Effector memory CD8-positive, alpha-beta T cell (primary cell): Measurements from ENCODE around the gene SOX21.
"Not testable (repeated sequence)": the region's sequence is repeated elsewhere in the genome, so short reads cannot be mapped to it uniquely, and the experiment has no call there.

Source experiments
- ATAC-seq: fragments of 150-1000 bp; cut with Tn5 transposase; replicated peaks from 2 replicates; pipeline ENCODE4 v1.10.0; 2021; ENCODE audit warnings: mild to moderate bottlenecking, moderate library complexity
- DNase-seq, 3 experiments: peaks; one replicate each; pipeline ENCODE4 v3.0.0; 2021
- H3K27ac Mint-ChIP-seq, 2 donors: one replicate each; pipeline ENCODE4 v1.8.0; 2022; ENCODE audit warnings: mild to moderate bottlenecking in 2 of 2, mixed read lengths in 2 of 2, moderate library complexity in 2 of 2
- H3K27me3 Mint-ChIP-seq, 2 donors: one replicate each; pipeline ENCODE4 v1.8.0; 2022; ENCODE audit warnings: mixed read lengths in 2 of 2
- H3K36me3 Mint-ChIP-seq: one replicate; pipeline ENCODE4 v1.8.0; 2022; ENCODE audit warnings: mild to moderate bottlenecking, moderate library complexity, mixed read lengths; ENCODE audit not compliant: insufficient read depth
- H3K4me1 Mint-ChIP-seq, 2 donors: one replicate each; pipeline ENCODE4 v1.8.0; 2022; ENCODE audit warnings: low read depth in 2 of 2, mixed read lengths in 2 of 2
- H3K4me3 Mint-ChIP-seq, 2 donors: one replicate each; pipeline ENCODE4 v1.8.0; 2022; ENCODE audit warnings: mild to moderate bottlenecking in 2 of 2, mixed read lengths in 2 of 2, moderate library complexity in 2 of 2
- H3K9me3 Mint-ChIP-seq, 2 donors: one replicate each; pipeline ENCODE4 v1.8.0; 2022; ENCODE audit warnings: mixed read lengths in 2 of 2
- total RNA-seq, 9 experiments: gene quantifications; one replicate each; lab custom pipeline; 2026; lab: John Stamatoyannopoulos, UW

SOX21 gene
- 0 reads per million in 9 experiments for total RNA-seq

DNA sequence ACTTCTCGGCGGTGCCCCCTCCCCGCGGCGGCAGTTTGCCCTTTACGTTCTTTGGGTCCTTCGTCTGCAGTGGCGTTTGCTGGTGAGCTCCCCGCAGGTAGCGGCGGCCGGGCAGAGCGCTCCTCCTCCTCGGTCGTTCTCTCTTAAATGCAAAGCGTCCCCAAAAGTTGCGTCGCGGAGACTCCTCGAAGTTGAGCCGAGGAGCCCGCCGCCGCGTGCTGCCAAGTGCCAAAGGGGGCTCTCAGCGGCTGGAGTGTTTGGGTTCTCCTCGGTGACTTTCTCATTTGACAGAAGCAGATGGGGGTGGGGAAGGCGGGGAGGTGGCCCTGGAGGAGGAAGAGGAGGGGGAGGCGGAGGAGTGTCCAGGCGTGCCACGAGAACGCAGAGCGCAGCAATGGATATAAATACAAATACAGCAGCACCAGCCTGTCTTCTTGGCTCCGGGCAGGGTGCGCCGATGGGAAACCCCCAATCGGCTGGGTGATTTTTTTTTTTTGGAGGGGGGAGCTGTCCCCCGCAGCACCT lies at the start of gene SOX21:
TSS of gene SOX21 (minus strand) at position 259 of the 525 bp plus-strand sequence. CDS start 496 bp downstream, outside the sequence.
- Mint-ChIP-seq H3K4me3 (peak within 1 kb of the TSS; percentile 10 to 49), H3K36me3 (no peaks in the 10 kb centered on the region), H3K9me3 (no peaks in the 10 kb centered on the region), H3K27me3 (peaks cover 65 to 74% of the 10 kb centered on the region in 2 donors), H3K4me1 (peaks cover 6 to 8% of the 10 kb centered on the region in 2 donors), H3K27ac (no peak within 1 kb of the TSS)
- ATAC-seq: no peak
- DNase-seq: no peak

DNA sequence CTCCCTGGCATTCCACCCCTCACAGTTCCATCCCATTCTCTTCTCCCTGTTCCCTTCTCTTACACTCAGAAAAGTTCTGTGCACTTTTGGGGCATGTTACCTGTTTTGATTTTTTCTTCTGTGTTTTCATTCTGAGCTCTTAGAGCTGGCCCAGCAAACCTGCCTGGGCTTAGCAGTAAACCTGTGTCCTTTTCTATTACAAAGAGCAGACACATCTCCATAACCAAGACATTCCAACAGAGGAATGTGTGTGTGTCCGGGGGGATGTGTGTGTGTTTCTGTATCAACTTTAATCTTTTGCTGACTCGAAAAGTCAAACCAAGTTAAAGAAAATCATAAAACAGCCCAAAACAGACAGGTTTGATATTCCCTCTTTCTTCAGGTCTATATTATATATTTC lies 49.1 kb upstream of the SOX21 start:
- no peak overlapping the region for H3K27ac Mint-ChIP-seq
- no peaks in the 10 kb centered on the region for H3K36me3 Mint-ChIP-seq
- no peak for ATAC-seq
- H3K27me3 Mint-ChIP-seq: peaks cover 13 to 17% of the 10 kb centered on the region in 2 donors
- H3K4me1 Mint-ChIP-seq: no peaks in the 10 kb centered on the region
- DNase-seq: no peak
- no peak overlapping the region for H3K4me3 Mint-ChIP-seq
- H3K9me3 Mint-ChIP-seq: peaks cover 0 to 3% of the 10 kb centered on the region in 2 donors

DNA sequence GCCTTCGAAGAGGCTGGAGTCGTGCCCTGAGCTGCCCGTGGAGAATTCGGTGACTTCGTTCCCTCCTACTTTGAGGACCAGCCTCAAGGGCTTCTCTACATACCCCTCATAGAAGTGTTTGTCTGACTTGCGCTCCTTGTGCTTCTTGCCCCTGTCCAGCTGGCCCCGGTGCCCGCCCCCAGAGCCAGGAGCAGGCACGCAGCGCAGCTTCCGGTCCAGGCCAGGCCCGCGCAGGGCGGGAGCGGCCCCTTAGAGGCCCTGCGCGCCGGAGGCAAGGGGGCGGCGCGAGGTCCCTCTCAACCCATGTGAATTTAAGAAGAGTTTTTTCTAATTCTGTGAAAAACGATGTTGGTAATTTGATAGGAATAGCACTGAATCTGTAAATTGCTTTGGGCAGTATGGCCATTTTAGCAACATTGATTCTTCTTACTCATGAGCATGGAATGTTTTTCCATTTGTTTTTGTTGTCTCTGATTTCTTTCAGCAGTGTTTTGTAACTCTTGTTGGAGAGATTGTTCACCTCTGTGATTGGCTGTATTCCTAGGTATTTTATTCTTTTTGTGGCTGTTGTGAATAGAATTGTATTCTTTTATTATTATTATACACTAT lies 46.9 kb upstream of the SOX21 start:
- peaks cover 0 to 3% of the 10 kb centered on the region in 2 donors for H3K9me3 Mint-ChIP-seq
- H3K27me3 Mint-ChIP-seq: peaks cover 7 to 13% of the 10 kb centered on the region in 2 donors
- no peaks in the 10 kb centered on the region for H3K4me1 Mint-ChIP-seq
- DNase-seq: no peak
- no peak for ATAC-seq
- no peak overlapping the region for H3K4me3 Mint-ChIP-seq
- no peaks in the 10 kb centered on the region for H3K36me3 Mint-ChIP-seq
- no peak overlapping the region for H3K27ac Mint-ChIP-seq

DNA sequence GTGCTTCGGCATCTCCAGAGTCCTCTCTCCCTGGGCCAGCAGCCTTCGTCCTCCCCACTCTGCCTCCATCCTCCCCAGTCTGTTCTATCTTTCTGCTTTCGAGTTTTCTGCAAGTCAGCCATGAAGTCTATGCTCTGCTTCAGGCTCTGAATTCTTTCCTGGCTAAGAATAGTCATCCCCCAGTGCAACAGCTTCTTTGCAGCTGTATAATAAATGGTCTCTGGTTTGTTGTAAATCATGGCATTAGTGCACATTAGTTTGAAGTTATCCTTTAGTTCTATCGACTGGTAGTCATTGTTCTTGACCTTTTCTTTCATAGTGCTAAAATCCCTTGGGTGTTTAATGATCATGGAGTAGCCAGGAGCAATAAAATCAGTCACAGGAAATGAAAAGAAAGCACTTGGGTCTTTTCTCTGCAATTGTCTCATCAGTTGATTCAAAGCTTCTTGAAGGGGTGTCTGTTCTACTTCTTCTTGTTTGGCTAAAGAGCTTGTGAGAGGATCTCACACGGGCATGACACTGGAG lies 46.2 kb upstream of the SOX21 start:
- no peaks in the 10 kb centered on the region for H3K4me1 Mint-ChIP-seq
- H3K4me3 Mint-ChIP-seq: no peak overlapping the region

DNA sequence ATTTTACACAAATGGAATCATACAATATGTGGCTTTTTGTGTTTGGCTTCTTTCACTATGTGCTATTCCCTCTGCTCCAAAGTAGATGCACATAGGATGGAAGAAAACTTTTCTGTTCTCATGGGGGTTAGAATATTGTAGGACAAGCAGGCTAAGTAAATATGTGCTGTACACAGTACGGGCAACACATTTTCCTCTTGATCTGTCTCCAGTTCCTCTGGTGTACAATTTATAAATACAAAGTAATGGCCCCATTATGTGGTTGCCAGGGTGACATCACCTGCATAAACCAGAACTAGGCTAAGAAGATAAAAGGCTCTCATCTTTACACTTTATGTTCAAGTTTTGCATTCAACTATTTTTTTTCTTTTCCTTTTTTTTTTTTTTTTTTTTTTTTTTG lies 41.0 kb upstream of the SOX21 start:
- ATAC-seq (no peak), DNase-seq (no peak)
- H3K36me3 Mint-ChIP-seq: no peaks in the 10 kb centered on the region
- H3K27ac Mint-ChIP-seq: no peak overlapping the region
- H3K9me3 Mint-ChIP-seq: peaks cover 0 to 1% of the 10 kb centered on the region in 2 donors
- no peak overlapping the region for H3K4me3 Mint-ChIP-seq
- H3K27me3 Mint-ChIP-seq: peaks cover 0 to 4% of the 10 kb centered on the region in 2 donors
- no peaks in the 10 kb centered on the region for H3K4me1 Mint-ChIP-seq

More for the DNA sequence above, 46.2 kb upstream of the SOX21 start:
- Mint-ChIP-seq H3K36me3 (no peaks in the 10 kb centered on the region), H3K27me3 (peaks cover 7 to 13% of the 10 kb centered on the region in 2 donors), H3K27ac (no peak overlapping the region), H3K9me3 (peaks cover 0 to 3% of the 10 kb centered on the region in 2 donors)
- ATAC-seq: no peak
- no peak for DNase-seq

DNA sequence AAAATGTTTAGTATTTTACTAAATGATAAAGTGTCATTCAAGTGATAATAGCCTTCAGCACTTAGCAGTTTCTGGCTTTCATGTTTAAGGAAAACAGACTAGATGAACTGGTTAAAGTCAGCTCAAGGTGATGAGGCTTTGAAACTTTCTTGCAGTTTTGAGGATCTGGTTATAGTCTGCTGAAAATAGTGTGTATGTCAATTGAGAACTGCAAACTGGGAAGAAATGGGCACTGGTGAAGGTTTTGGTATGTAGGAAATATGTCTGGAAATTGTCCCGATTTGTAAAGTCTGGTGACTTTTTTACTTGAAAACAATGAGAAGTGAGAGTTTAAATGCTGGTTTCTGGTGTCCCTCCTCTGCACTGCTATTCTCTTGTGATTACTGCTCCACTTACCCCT lies 36.8 kb upstream of the SOX21 start:
- no peak overlapping the region for H3K4me3 Mint-ChIP-seq
- no peaks in the 10 kb centered on the region for H3K4me1 Mint-ChIP-seq

DNA sequence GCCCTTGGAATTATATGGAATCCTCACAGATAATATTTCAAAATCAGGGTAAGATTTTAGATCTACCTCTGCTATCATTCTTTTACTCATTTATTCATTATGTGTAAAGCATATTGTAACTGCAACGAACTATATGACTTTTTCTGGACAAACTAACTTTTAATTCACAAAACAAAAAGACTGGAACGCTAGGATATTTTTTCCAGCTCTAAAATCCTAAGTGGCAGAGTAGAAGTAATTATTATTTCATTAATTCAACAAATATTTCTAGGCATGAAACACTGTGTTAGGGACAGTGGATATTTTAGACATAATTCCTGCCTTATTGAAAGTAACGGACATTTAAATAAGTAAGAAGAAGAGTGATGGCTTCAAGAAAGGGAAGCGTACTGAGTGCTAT lies 26.9 kb upstream of the SOX21 start:
- Mint-ChIP-seq H3K4me1 (no peaks in the 10 kb centered on the region), H3K4me3 (no peak overlapping the region), H3K27me3 (peaks cover 11 to 16% of the 10 kb centered on the region in 2 donors), H3K27ac (no peak overlapping the region), H3K9me3 (peaks cover 0 to 1% of the 10 kb centered on the region in 2 donors), H3K36me3 (no peaks in the 10 kb centered on the region)
- no peak for ATAC-seq
- no peak for DNase-seq

More for the DNA sequence above, 36.8 kb upstream of the SOX21 start:
- ATAC-seq: no peak
- H3K27me3 Mint-ChIP-seq: peaks cover 4 to 14% of the 10 kb centered on the region in 2 donors
- DNase-seq: no peak
- no peaks in the 10 kb centered on the region for H3K36me3 Mint-ChIP-seq
- H3K9me3 Mint-ChIP-seq: no peaks in the 10 kb centered on the region
- no peak overlapping the region for H3K27ac Mint-ChIP-seq

DNA sequence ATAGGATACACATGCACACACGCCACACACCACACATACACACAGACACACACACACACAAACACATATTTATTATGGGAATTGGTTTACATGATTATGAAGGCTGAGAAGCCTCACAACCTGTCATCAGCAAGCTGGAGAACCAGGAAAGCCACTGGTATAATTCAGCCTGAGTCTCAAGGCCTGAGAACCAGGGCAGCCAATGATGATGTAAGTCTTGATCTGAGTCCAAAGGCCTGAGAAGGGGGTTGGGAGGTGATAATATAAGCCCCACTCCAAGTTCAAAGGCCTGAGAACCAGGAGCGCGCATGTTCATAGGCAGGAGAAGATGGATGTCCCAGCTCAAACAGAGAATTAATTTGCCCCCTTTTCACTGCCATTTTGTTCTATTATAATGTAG lies 18.7 kb upstream of the SOX21 start:
- no peak overlapping the region for H3K4me3 Mint-ChIP-seq
- ATAC-seq (no peak), DNase-seq (no peak)
- peaks cover 0 to 6% of the 10 kb centered on the region in 2 donors for H3K27me3 Mint-ChIP-seq
- no peak overlapping the region for H3K27ac Mint-ChIP-seq
- no peaks in the 10 kb centered on the region for H3K4me1 Mint-ChIP-seq
- H3K9me3 Mint-ChIP-seq: no peaks in the 10 kb centered on the region
- no peaks in the 10 kb centered on the region for H3K36me3 Mint-ChIP-seq

DNA sequence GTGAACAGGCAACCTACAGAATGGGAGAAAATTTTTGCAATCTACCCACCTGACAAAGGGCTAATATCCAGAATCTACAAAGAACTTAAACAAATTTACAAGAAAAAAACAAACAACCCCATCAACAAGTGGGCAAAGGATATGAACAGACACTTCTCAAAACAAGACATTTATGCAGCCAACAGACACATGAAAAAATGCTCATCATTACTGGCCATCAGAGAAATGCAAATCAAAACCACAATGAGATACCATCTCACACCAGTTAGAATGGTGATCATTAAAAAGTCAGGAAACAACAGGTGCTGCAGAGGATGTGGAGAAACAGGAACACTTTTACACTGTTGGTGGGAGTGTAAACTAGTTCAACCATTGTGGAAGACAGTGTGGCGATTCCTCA lies 17.6 kb upstream of the SOX21 start:
- H3K27me3 Mint-ChIP-seq, H3K4me3 Mint-ChIP-seq, ATAC-seq, H3K4me1 Mint-ChIP-seq, H3K36me3 Mint-ChIP-seq, H3K27ac Mint-ChIP-seq, H3K9me3 Mint-ChIP-seq, DNase-seq: not testable (repeated sequence)

DNA sequence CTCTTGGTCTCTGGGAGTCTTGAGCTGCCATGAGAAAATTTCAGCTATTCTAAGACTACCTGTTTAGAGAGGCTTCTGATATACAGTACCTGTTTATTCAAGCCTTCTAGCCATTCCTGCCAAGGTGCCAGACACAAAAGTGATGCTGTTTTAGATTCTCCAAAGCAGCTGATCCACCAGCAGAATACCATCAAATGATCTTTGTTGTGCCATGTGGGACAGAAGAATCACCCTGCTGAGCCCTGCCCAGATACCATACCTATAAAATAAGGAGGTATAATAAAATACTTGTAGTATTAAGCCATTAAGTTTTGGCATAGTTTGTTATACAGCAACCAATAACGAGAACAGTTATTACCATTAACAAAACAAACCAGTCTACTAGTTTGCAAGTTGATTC lies 14.1 kb upstream of the SOX21 start:
- Mint-ChIP-seq H3K4me1 (no peaks in the 10 kb centered on the region), H3K27me3 (peaks cover 6 to 11% of the 10 kb centered on the region in 2 donors), H3K27ac (no peak overlapping the region), H3K9me3 (no peaks in the 10 kb centered on the region), H3K4me3 (no peak overlapping the region), H3K36me3 (no peaks in the 10 kb centered on the region)
- DNase-seq: no peak
- no peak for ATAC-seq

DNA sequence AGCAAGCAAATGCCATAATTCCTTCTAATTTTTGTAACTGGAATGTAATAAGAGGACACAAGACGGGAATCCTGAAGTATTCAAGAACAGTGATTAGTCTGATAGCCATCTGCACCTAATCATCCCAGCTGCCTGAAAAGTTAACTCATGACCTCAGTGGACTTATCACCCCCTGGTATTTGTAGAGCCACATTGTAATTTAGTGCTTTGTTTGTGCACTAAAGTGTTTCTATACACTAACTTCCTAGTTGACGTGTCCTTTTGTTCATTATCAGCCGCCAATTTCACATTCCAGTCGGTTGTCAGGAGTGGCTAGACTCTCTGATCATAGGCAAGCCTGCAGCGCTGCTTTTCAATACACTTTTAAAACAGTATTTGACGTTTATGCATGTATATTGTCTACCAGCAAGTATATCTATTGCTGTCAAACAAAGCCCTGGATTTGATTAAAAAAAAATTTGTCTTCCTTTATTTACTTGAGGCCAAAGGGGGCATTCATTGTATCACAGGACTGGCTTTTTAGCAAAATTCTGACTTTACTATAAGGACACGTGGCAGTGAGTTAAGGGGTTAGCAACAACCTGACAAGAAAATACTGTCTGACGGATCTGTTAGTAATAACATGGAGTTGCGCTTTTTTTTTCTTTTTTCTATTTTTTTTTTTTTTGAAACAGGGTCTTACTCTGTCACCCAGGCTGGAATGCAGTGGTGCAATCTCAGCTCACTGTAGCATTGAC lies 10.4 kb upstream of the SOX21 start:
- no peaks in the 10 kb centered on the region for H3K9me3 Mint-ChIP-seq
- no peak for ATAC-seq
- H3K36me3 Mint-ChIP-seq: no peaks in the 10 kb centered on the region
- H3K4me1 Mint-ChIP-seq: no peaks in the 10 kb centered on the region
- H3K27me3 Mint-ChIP-seq: peaks cover 4 to 19% of the 10 kb centered on the region in 2 donors
- no peak for DNase-seq
- no peak overlapping the region for H3K27ac Mint-ChIP-seq
- no peak overlapping the region for H3K4me3 Mint-ChIP-seq

DNA sequence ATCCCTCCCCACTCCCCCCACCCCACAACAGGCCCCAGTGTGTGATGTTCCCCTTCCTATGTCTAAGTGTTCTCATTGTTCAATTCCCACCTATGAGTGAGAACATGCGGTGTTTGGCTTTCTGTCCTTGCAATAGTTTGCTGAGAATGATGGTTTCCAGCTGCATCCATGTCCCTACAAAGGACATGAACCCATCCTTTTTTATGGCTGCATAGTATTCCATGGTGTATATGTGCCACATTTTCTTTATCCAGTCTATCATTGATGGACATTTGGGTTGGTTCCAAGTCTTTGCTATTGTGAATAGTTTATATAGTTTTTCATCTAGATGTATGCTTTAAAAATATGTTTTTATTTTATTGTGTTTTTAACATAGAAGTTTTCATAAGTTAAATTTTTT lies 6.4 kb upstream of the SOX21 start:
- DNase-seq, H3K27ac Mint-ChIP-seq, H3K9me3 Mint-ChIP-seq, H3K4me1 Mint-ChIP-seq, ATAC-seq, H3K36me3 Mint-ChIP-seq, H3K4me3 Mint-ChIP-seq: not testable (repeated sequence)
- peaks cover 31 to 53% of the 10 kb centered on the region in 2 donors for H3K27me3 Mint-ChIP-seq

DNA sequence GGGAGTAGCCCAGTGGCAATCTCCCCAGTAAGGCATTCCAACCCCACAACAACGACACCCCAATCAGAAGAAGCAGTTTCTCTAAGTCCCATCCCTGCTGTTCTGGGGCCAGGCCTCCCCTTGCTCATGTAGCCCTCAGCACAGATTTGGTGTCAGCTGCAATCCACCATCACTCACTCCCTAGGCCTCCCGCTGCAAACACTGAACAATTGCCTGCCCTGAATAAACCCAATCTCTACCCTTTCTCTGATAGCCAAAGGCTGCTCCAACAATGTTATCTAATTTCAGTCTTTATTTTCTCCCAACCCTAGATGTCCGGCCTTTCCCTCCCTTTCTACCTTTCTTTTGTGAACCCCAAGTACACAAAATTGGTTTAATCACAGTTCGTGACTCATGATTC lies 5.6 kb upstream of the SOX21 start:
- Mint-ChIP-seq H3K27me3 (peaks cover 34 to 57% of the 10 kb centered on the region in 2 donors), H3K9me3 (no peaks in the 10 kb centered on the region)

DNA sequence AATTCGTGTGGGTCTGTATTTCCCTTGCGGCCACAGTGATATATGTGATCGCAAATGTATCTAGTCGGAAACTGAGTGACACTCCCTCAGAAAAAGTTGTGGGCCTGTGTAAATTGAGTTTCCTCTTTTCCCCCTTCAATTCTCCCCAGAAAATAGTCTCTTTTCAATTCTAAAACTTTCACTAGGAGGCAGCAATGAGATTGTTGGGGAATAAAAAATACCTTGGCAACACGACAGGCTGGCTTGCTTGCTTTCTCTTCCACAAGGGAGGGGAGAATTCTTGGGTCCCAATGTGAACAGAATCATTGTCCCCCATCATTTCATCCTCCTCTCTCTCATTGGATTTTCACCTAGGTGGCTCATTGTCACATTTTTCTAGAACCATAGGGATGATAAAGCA lies 3.7 kb upstream of the SOX21 start:
- no peak for DNase-seq
- Mint-ChIP-seq H3K9me3 (no peaks in the 10 kb centered on the region), H3K36me3 (no peaks in the 10 kb centered on the region), H3K27ac (no peak overlapping the region), H3K4me1 (peaks cover under 1 to 4% of the 10 kb centered on the region in 2 donors), H3K27me3 (peaks cover 39 to 53% of the 10 kb centered on the region in 2 donors), H3K4me3 (no peak overlapping the region)
- ATAC-seq: no peak

More for the DNA sequence above, 5.6 kb upstream of the SOX21 start:
- H3K36me3 Mint-ChIP-seq: no peaks in the 10 kb centered on the region
- DNase-seq (no peak), ATAC-seq (no peak)
- no peak overlapping the region for H3K27ac Mint-ChIP-seq
- no peak overlapping the region for H3K4me3 Mint-ChIP-seq
- H3K4me1 Mint-ChIP-seq: no peaks in the 10 kb centered on the region
